B cell (primary cell): ENCODE data around the gene INPP5B. TPM values are rescaled to one million over a fixed set of nuclear protein-coding genes. Genes with fewer than 3 reads are reported as not detected.

Experiments used
- ATAC-seq: fragments of 200-7000 bp; cut with Tn5 transposase; one replicate; pipeline ENCODE4 v1.10.0; 2021; ENCODE audit warnings: low read depth, mild to moderate bottlenecking, moderate number of reproducible peaks, moderate library complexity
- CTCF ChIA-PET: fragments of 350-600 bp; sonication (Branson Sonifier 250); formaldehyde crosslinking; loops from one replicate; lab custom pipeline; 2021; ENCODE audit warnings: antibody characterized with exemption, inconsistent platforms; lab: Charles Lee
- POLR2A ChIA-PET: fragments of 350-600 bp; sonication (Branson Sonifier 250); formaldehyde crosslinking; loops from one replicate; lab custom pipeline; 2021; ENCODE audit warnings: antibody characterized with exemption; lab: Charles Lee
- DNase-seq: peaks from one replicate; pipeline ENCODE4 v3.0.0; 2013
- H2AFZ ChIP-seq: 2 replicates; pipeline ENCODE4 v1.6.1; 2012; ENCODE audit warnings: mild to moderate bottlenecking, low read depth, low read length; ENCODE audit not compliant: insufficient read depth, poor library complexity, severe bottlenecking
- H3K27ac ChIP-seq, 2 donors: 1 replicate in 1 of 2; 2 replicates in 1 of 2; pipeline ENCODE4 v1.5.1; 2012 to 2013; ENCODE audit warnings: low read length in 2 of 2, mild to moderate bottlenecking in 2 of 2, moderate library complexity in 1 of 2
- H3K27me3 ChIP-seq, 4 experiments: fragments of 200-600 bp in 1 of 4; sonication (generic) in 1 of 4; replicated peaks in 1 of 4; 1 replicate in 2 of 4; 2 replicates in 2 of 4; pipeline versions ENCODE4 v1.6.1 to v1.7.0; 2013 to 2016; ENCODE audit warnings: low read length in 3 of 4, mild to moderate bottlenecking in 2 of 4, mixed read lengths in 1 of 4, moderate library complexity in 1 of 4; ENCODE audit not compliant: insufficient read depth in 4 of 4, control insufficient read depth in 3 of 4; ENCODE audit errors: control extremely low read depth in 1 of 4
- H3K36me3 ChIP-seq, 2 experiments: replicated peaks in 1 of 2; 1 replicate in 1 of 2; 2 replicates in 1 of 2; pipeline versions ENCODE4 v1.6.1 to v1.7.1; 2013; ENCODE audit warnings: low read length in 1 of 2; ENCODE audit not compliant: insufficient read depth in 2 of 2, control insufficient read depth in 1 of 2; ENCODE audit errors: control extremely low read depth in 1 of 2, extremely low read depth in 1 of 2
- H3K4me1 ChIP-seq, 2 donors: fragments of 200-600 bp in 1 of 2; sonication (generic) in 1 of 2; 1 replicate in 1 of 2; 2 replicates in 1 of 2; pipeline versions ENCODE4 v1.5.1 to v1.6.1; 2013 to 2017; ENCODE audit warnings: low read length in 2 of 2; ENCODE audit not compliant: control insufficient read depth in 2 of 2, insufficient read depth in 2 of 2
- H3K4me2 ChIP-seq: replicated peaks from 2 replicates; pipeline ENCODE3; 2012; ENCODE audit warnings: mild to moderate bottlenecking, low read depth, low read length; ENCODE audit not compliant: poor library complexity, severe bottlenecking
- H3K4me3 ChIP-seq, 5 experiments: fragments of 200-600 bp in 1 of 5; sonication (generic) in 1 of 5; 1 replicate in 3 of 5; 2 replicates in 2 of 5; pipeline versions ENCODE4 v1.5.1 to v1.7.0; 2011 to 2016; ENCODE audit warnings: low read length in 4 of 5, mild to moderate bottlenecking in 4 of 5, low read depth in 2 of 5, control low read depth in 1 of 5, moderate library complexity in 1 of 5; ENCODE audit not compliant: insufficient read depth in 1 of 5; ENCODE audit errors: control extremely low read depth in 1 of 5, extremely low read depth in 1 of 5
- H3K79me2 ChIP-seq: fragments of 200-600 bp; sonication (generic); one replicate; pipeline ENCODE4 v1.6.0; 2016; ENCODE audit warnings: low read length; ENCODE audit not compliant: control insufficient read depth, insufficient read depth
- H3K9ac ChIP-seq: fragments of 200-600 bp; sonication (generic); 2 replicates; pipeline ENCODE4 v1.6.1; 2017; ENCODE audit warnings: mild to moderate bottlenecking, low read length, moderate library complexity
- H3K9me3 ChIP-seq, 3 donors: one replicate each; pipeline versions ENCODE4 v1.6.1 to v1.7.1; 2013; ENCODE audit warnings: low read length in 2 of 3; ENCODE audit not compliant: control insufficient read depth in 2 of 3, insufficient read depth in 1 of 3; ENCODE audit errors: control extremely low read depth in 1 of 3
- H4K20me1 ChIP-seq: 2 replicates; pipeline ENCODE4 v1.6.0; 2012; ENCODE audit warnings: mild to moderate bottlenecking, low read length; ENCODE audit not compliant: insufficient read depth, control insufficient read depth, poor library complexity, severe bottlenecking
- H3K27ac Mint-ChIP-seq: one replicate; pipeline ENCODE4 v1.8.0; 2021; ENCODE audit warnings: mixed read lengths
- H3K27me3 Mint-ChIP-seq: one replicate; pipeline ENCODE4 v1.8.0; 2021; ENCODE audit warnings: mixed read lengths
- H3K4me1 Mint-ChIP-seq: one replicate; pipeline ENCODE4 v1.8.0; 2021; ENCODE audit warnings: mixed read lengths
- H3K4me3 Mint-ChIP-seq: one replicate; pipeline ENCODE4 v1.8.0; 2021; ENCODE audit warnings: mixed read lengths
- H3K9me3 Mint-ChIP-seq: one replicate; pipeline ENCODE4 v1.8.0; 2022; ENCODE audit warnings: mixed read lengths; ENCODE audit not compliant: insufficient read depth
- EZH2 ChIP-seq: IDR thresholded peaks from 2 replicates; pipeline ENCODE4 v1.6.1; 2012; ENCODE audit warnings: borderline replicate concordance, low read depth, mild to moderate bottlenecking, moderate library complexity, low read length; ENCODE audit not compliant: insufficient read depth, poor library complexity, severe bottlenecking
- WGBS: methylation state at CpG from one replicate; pipeline ENCODE4 v1.1.5; 2013; ENCODE audit warnings: missing lambda C conversion rate; ENCODE audit not compliant: insufficient coverage; 5-methylcytosine and 5-hydroxymethylcytosine counted together
- intact Hi-C: fragments of 100-400 bp; cut with micrococcal nuclease; formaldehyde crosslinking; loops from one replicate; pipeline ENCODE4 v1.10.0; 2022
- polyA plus RNA-seq: library from polyadenylated mRNA; depleted of rRNA; stranded (reverse); fragments of >200 nt; gene quantifications from 2 replicates; pipeline ENCODE4 v1.2.3, GENCODE V29; 2012
- total RNA-seq, 2 donors: library from RNA; stranded (reverse); fragments of 120-200 nt in 1 of 2; gene quantifications; 1 replicate in 1 of 2; 2 replicates in 1 of 2; pipeline versions ENCODE4 v1.2.3 to v1.2.4, GENCODE V29; 2013 to 2022
- TF ChIP-seq, protein P1 (sequence below): fragments of 200-600 bp; IDR thresholded peaks from one replicate; pipeline ENCODE4 v1.8.0; 2022; ENCODE audit warnings: antibody characterized with exemption, mild to moderate bottlenecking

Gene INPP5B
- total and polyA plus RNA-seq, 2 donors (not counting 1 experiment from before 2014, with no cell fraction given) = 45.4 to 63.3 TPM

DNA sequence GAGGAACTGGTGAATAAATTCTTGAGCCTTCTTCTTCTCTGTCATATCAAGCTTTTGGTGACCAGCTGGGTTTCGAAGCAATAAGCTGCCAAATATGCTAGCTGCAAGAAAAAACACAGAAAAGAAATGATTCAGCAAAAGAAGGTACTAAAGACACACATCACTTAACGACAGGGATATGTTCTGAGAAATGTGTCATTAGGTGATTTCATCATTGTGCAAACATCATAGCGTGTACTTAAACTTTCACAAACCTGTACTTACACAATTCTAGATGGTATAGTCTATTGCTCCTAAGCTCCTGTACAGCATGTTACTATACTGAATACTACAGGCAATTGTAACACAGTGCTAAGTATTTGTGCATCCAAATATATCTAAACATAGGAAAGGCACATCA lies 84.5 kb downstream of the INPP5B start:
- Histone ChIP-seq H2AFZ (no peak overlapping the region), H4K20me1 (no peaks in the 10 kb centered on the region), H3K36me3 (peaks cover 8 to 24% of the 10 kb centered on the region in 2 experiments), H3K4me3 (no peak overlapping the region), H3K9ac (no peak overlapping the region), H3K27ac (no peak overlapping the region), H3K9me3 (no peaks in the 10 kb centered on the region), H3K4me2 (no peak overlapping the region), H3K4me1 (peaks cover 16 to 18% of the 10 kb centered on the region in 2 donors), H3K27me3 (no peaks in the 10 kb centered on the region), H3K79me2 (peaks cover 21% of the 10 kb centered on the region)
- no peaks in the 10 kb centered on the region for H3K27me3 Mint-ChIP-seq
- WGBS = no CpG with 5 or more reads among the region's 3 CpGs
- no peak overlapping the region for H3K27ac Mint-ChIP-seq
- ChIA-PET POLR2A (no interaction called here), CTCF (interaction anchor here (0.9 to 1.5 kb wide), 4 partner anchors 157 to 299 kb away, joined by 3 to 6 read pairs (median 4); a partner anchor contains a TSS)
- no peak for TF ChIP-seq EZH2
- TF ChIP-seq, protein P1, sequence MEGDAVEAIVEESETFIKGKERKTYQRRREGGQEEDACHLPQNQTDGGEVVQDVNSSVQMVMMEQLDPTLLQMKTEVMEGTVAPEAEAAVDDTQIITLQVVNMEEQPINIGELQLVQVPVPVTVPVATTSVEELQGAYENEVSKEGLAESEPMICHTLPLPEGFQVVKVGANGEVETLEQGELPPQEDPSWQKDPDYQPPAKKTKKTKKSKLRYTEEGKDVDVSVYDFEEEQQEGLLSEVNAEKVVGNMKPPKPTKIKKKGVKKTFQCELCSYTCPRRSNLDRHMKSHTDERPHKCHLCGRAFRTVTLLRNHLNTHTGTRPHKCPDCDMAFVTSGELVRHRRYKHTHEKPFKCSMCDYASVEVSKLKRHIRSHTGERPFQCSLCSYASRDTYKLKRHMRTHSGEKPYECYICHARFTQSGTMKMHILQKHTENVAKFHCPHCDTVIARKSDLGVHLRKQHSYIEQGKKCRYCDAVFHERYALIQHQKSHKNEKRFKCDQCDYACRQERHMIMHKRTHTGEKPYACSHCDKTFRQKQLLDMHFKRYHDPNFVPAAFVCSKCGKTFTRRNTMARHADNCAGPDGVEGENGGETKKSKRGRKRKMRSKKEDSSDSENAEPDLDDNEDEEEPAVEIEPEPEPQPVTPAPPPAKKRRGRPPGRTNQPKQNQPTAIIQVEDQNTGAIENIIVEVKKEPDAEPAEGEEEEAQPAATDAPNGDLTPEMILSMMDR = no peak
- H3K4me1 Mint-ChIP-seq = peaks cover 20% of the 10 kb centered on the region
- intact Hi-C loops = no loop called here
- no peak overlapping the region for H3K4me3 Mint-ChIP-seq
- ATAC-seq (no peak), DNase-seq (no peak)
- no peaks in the 10 kb centered on the region for H3K9me3 Mint-ChIP-seq

DNA sequence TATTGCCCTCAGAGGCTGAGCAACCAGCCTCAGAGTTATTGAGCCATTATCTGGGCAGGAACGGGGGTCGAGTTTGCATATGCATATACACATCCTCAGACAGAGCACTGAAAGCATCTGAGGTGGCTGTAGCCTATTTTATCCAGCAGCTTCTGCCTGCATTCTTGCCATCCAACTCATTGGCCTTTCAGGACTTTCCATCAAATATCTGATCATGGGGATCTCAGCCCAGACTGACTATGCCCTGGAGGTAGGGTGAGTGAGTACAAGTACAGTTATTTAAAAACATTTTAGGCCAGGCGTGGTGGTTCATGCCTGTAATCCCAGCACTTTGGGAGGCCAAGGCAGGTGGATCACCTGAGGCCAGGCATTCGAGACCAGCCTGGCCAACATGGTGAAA lies 85.7 kb downstream of the INPP5B start:
- 90% methylated on average over 4 of the region's 4 CpGs for WGBS
- Histone ChIP-seq H3K4me3 (no peak overlapping the region), H2AFZ (no peak overlapping the region), H3K79me2 (peaks cover 33% of the 10 kb centered on the region), H3K4me1 (peaks cover 16 to 18% of the 10 kb centered on the region in 2 donors), H3K27me3 (no peaks in the 10 kb centered on the region), H3K9me3 (no peaks in the 10 kb centered on the region), H3K4me2 (no peak overlapping the region), H3K36me3 (peaks cover 4 to 30% of the 10 kb centered on the region in 2 experiments), H3K27ac (no peak overlapping the region), H3K9ac (no peak overlapping the region), H4K20me1 (no peaks in the 10 kb centered on the region)
- TF ChIP-seq EZH2 = no peak
- TF ChIP-seq, protein P1 = no peak
- ATAC-seq = no peak
- no peak for DNase-seq
- H3K4me3 Mint-ChIP-seq = no peak overlapping the region
- intact Hi-C loops = no loop called here
- ChIA-PET POLR2A (interaction anchor here (0.7 kb wide), 1 partner anchor 620 kb away, joined by 3 read pairs; no protein-coding TSS in a partner anchor), CTCF (interaction anchor here (0.5 to 2.3 kb wide), 8 partner anchors 11 to 351 kb away, joined by 3 to 9 read pairs (median 5); no protein-coding TSS in a partner anchor)
- H3K27me3 Mint-ChIP-seq = no peaks in the 10 kb centered on the region
- H3K4me1 Mint-ChIP-seq = peaks cover 26% of the 10 kb centered on the region
- H3K9me3 Mint-ChIP-seq = no peaks in the 10 kb centered on the region
- no peak overlapping the region for H3K27ac Mint-ChIP-seq
